HG02885 (cell line): ENCODE data around the gene MMADHC.

Experiments used
- ATAC-seq: cut with Tn5 transposase; IDR thresholded peaks from one replicate; pipeline ENCODE4 v1.9.1; 2021; ENCODE audit warnings: mild to moderate bottlenecking; ENCODE audit not compliant: unreplicated experiment, poor library complexity

The MMADHC gene

DNA sequence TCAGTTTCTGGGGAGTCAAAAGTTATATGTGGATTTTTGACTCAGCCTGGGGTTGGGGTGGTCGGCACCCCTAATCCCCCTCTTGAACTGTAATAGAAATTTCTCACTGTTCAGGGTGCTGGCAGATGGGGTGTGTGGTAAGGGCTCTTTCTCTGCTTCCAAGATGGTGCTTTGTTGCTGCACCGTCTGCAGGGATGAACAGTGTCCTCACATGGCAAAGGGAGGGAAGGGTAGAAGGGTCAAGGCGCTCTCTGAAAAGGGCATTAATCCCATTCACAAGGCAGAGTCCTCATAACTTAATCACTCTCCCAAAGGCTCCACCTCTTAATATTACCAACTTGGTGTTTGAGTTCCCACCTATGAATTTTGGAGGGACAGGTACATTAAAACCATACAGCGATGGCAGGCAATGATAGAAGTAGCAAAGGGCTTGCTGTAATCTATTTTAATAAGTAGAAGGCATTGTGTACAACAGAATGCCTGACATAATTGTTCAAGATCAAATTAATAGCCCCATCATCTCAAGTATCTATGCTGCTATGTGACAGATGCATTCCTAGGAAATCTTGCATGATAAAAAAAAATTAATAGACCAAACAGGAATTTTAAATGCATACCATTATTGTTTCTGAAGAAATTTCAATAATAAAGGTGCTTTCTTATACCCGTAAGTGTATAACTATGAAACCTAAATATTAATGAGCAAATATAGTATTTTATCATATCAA, 28.1 kb downstream of the MMADHC start:
- no peak for ATAC-seq

DNA sequence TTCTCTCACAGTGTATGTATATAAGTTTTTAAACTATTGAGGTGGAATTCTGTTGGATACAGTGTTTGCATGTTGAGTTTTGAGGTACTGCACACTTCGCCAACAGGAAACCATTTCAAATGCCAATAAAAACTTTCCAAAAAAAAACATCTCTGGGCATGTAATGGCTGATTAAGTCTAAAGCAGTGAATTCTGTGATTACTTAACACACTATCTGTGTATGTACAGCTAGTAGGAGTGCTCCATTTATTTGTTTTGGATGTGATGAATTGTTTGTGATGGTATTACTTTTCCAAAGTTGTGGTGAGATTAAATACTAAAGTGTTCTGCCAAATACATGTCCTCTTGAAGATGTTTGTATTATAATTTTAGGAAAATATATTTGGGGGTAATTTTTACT, 31.1 kb downstream of the MMADHC start:
- ATAC-seq = no peak

DNA sequence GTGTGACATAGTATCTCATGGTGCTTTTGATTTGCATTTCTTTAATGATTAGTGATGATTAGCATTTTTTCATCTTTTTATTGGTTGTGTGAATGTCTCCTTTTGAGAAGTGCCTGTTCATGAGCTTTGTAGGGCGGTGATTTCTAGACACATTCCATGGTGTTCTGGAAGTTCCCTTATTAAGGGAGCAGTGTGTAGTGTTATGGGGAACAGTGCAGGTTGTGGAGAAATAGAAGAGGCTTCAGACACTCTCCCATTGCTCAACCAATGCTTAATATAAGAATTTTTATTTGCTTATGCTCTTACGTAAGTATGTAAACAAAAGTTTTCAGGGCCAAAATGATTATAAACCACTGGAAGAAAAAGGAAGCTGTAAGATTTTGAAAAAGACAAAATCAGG, 34.7 kb downstream of the MMADHC start:
- no peak for ATAC-seq

DNA sequence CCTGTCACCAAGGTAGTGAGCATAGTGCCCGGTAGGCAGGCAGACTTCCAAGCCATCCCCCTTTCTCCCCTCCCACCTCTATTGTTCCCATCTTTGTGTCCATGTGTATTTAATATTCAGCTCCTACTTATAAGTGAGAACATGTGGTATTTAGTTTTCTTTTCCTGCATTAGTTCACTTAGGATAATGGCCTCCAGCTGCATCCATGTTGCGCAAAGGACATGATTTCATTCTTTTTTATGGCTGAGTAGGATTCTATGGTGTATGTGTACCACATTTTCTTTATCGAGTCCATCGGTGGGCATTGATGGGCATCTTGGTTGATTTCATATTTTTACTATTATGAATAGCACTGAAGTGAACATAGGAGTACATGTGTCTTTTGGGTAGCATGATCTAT, 35.3 kb downstream of the MMADHC start:
- ATAC-seq = no peak

DNA sequence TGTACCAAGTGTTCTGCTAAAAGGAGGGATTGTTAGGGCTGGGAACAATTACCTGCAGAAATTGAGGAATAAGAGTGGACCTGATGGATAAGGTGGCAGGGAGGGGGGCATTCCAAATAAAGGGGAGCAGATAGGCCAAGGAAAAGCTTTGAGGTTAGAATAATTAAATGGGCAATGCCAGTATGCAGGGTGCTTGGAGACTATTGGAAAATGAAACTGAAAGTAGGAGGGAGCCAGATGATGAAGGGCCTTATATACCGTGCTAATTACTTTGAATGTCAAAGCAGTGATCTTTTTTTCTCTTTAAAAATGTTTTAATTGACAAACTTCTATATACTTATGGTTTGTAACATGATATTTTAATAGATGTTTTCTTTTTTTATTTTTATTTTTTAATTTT, 42.9 kb downstream of the MMADHC start:
- no peak for ATAC-seq

DNA sequence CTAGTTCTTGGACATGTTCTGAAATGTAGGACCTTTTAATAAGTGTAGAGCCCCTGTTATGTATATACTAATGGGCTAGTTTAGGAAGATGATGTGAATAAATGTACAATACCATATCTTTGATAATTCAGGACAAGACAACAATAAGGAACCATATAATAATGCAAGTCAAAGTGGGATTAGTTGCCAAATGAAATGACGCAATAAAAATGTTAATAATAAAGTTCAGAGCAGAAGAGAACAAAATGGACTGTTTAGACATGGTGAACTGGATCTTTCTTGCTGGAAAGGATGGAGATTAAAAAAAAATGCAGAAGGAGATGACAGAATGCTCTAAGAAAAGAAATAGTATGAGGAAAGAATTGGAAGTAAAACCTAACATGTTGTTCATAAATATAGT, 43.7 kb downstream of the MMADHC start:
- no peak for ATAC-seq

DNA sequence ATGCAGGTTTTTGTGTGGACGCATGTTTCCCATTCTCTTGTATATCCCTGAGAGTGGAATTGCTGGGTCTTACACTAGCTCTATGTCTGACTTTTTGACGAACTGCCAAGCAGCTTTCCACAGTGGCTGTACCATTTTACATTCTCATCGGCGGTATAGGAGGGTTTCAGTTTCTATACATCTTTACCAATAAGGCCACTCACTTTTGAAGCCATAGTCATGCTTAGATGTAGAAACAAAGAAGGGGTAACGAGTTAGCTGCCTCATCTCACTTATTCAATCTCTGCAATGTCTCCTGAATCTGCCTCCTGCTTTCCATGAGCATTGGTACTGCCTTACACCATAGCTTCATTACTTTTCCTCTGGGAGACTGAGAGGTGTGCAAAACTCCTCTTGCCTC, 47.4 kb downstream of the MMADHC start:
- no peak for ATAC-seq

DNA sequence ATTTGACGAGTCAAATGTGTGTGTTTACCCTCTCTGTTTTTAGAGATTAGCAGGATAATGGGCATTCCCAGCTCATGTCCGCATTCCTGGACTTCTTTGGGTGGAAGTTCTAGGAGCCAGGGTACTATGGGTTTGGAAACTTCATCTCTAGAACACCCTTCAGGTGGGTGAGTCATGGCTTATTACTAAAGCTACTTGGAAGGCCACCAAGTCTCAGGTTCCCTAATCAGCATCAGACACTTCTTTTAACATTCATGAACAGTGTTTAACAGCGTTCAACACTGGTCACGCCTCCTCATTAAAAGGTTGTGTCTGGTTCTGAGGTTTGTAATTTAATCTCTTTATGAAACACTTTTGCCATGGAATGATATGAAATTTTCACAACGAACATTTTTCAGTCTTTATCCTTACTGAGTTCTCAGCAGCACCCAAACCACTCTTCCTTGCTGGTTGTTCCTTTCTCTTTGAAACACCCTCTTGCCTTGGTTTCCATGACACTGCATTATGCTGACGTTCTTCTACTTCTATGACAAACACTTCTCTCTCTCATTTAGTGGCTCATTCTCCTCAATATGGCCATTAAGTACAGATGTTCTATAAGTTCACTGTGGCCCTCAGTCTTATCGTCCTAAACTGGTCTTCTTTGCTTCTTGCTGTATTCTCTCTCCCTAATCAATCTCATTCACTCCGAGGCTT, 49.3 kb downstream of the MMADHC start:
- no peak for ATAC-seq

DNA sequence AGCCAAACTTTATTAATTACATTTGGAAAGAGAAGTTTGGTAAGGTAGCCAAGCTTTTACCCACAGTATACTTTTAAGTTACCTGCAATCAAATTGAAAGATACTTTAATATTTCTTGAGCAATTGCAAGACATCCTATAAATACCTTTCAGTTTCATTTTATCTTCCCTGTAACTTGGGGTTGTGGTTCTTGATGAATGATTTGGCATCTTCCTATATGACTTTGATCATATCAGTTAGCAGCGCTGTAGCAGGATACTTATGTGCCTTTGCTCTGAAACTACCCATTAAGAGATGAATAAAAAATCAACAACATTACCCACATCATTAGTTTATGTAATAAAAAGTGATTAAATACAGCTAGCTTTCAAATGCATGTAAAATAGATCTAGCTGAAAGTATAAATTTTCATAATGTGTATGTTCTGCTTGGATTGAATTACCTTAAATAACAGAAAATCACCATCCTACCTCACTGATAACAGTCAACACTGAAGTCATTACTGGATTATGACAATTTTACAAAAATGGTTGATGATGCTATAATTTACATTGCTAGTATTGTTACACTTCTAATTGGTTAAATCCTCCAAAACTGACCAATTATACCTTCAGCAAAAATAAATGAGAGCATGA, 50.4 kb downstream of the MMADHC start:
- ATAC-seq = no peak

DNA sequence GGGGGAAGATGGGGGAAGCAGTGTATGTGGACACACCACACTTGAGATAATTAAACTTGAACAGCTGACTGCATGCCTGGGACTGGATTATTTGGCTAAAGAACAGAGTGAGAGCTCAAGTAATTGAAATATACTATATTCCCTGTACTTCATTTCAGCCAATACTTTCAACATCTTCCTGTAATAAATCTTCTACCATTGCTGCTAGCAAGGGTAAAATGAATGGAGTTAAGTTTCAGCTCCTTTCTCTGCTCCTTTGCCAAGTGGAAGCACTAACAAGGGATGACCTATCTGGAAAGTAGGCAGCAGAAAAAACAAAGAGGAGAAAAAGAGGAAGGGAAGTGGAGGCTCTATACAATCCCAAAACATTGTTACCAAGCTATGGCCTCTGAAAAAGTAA, 50.9 kb downstream of the MMADHC start:
- no peak for ATAC-seq

DNA sequence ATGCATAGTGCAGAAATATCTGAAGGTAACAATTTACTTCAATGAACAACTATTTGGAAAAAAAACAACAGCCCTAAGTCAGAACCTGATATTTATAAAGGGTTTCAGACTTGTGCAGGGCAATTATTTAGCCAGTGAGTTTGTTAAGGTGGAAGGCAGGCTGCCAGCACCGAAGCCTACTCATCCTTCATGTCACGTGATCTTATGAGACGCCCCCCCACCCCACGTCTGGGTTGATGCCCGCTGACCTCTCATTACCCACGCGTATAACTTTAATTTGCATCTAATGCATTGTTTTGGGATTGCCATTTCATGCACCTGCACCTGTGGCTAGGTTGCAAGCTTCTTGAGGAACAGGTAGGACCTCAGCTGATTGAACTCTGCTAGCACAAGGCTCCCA, 52.9 kb downstream of the MMADHC start:
- ATAC-seq = no peak

DNA sequence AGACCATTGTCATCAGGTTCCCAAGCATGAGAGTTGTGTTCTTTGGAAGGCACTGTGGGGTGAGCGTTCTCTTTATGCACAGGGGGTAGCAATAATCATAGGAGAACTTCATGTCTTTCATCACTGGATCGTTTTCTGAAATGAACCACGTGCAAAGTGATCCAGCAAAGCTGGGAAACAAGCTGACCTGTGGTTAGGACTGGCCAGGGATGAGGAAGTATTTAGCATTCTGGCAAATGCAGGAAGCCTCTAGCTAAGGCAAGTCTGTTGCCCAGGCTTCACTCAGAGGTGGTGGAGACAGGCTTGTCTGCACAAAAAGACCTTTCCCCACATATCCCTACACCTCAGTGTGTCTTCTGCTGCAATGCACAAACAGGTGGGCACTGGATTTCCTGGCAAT, 58.6 kb downstream of the MMADHC start:
- ATAC-seq = no peak

DNA sequence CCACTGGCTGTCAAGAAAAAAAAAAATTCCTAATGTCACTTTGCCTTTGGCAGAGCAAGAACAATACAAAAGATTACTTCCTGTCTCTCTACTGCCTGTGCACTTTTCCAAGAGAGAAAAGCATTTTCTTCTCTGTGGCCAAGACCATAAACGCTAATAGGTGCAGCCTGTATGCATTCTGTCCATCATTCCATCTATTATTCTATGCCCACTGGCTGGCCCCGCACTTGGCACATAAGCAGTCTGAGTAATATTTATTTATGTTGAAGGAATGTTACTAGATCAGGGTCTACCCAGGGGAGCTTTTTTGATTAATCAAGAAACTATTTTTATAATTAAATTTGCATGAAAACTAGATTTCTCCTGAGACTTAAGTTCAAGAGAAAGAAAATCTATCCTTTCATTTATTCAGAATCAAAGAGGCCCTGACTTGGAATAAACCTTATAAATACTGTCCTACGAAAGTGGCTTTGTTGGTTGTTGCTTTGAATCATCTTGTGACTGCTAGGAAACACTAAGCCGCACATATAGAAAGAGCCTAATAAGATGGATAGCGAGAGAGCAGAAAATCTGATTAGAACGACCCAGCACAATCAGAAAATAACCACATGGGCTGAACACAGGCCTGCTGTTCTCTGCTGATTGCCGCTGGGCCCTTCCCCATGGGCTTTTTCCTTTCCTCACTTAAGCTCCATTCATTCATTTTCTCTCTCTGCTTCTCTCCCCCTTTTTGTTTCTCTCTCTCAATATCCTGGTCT, 59.4 kb downstream of the MMADHC start:
- no peak for ATAC-seq

DNA sequence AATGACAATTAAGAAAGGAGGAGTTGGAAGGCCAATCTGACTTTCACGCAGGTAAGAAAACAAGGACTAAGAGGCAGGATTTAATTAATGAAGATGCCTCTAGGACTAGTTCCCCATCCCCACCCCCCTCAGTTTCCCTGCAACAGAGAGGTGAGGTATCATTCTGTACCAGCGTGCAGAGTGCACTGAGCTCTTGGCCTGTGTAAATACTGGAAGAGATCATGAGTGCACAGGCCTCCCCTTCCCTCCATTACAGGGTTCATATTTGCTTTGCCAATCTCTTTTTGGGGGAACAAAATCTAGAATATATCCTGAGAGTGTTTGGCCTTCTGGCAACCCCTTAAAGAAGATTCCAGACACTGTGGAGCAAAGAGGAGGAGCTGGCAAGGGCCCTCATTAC, 60.9 kb downstream of the MMADHC start:
- no peak for ATAC-seq

DNA sequence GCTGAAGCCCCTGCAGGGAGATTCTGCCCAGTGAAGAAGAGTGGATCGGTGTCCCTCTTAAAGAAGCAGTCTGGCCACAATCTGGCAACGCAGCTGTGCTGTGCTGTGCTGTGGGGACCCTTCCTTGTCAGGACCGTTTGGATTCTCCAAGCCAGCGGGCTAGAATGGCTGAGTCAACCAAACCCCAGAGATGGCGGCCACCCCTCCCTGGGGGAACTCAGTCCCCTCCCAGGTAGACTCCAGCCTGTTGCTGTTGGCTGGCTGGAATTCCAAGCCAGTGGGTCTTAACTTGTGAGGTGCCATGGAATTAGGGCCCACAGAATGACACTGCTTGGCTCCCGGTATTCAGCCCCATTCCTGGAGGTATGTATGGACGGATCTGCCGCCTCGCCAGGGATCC, 62.3 kb downstream of the MMADHC start:
- no peak for ATAC-seq
